ENCODE measurements around the gene GVQW3. TPM values are rescaled to one million over a fixed set of nuclear protein-coding genes. Genes with fewer than 3 reads are reported as not detected.

GVQW3 gene
- polyA plus RNA-seq, 3 donors: 10.9 to 15.9 (median 13.8) TPM

- DNase-seq (ENCODE audit: extremely low read depth in 1 of 11, low read depth in 9 of 11, low spot score in 4 of 11): no peak
Observed at GRCh38 chr11:76424379-76424778, 43.3 kb downstream of the GVQW3 start.

GRCh38 chr11:76424891-76425290 is 43.8 kb downstream of the GVQW3 start:
- no peak for DNase-seq (ENCODE audit: extremely low read depth in 1 of 11, low read depth in 9 of 11, low spot score in 4 of 11)

GRCh38 chr11:76426660-76427059 is 45.5 kb downstream of the GVQW3 start:
- no peak for DNase-seq (ENCODE audit: extremely low read depth in 1 of 11, low read depth in 9 of 11, low spot score in 4 of 11)

- DNase-seq (ENCODE audit: extremely low read depth in 1 of 11, low read depth in 9 of 11, low spot score in 4 of 11): no peak
Observed at GRCh38 chr11:76436020-76436419, 54.9 kb downstream of the GVQW3 start.

GRCh38 chr11:76443268-76443980 is 62.3 kb downstream of the GVQW3 start:
- DNase-seq (ENCODE audit: extremely low read depth in 1 of 11, low read depth in 9 of 11, low spot score in 4 of 11): peak in 1 of 11 donors; percentile 25

- DNase-seq (ENCODE audit: extremely low read depth in 1 of 11, low read depth in 9 of 11, low spot score in 4 of 11): no peak
Observed at GRCh38 chr11:76444065-76444383, 62.9 kb downstream of the GVQW3 start.

GRCh38 chr11:76444384-76445120 is 63.4 kb downstream of the GVQW3 start, which contains the start of gene EMSY:
Gene EMSY, plus strand, starts transcription at chr11:76445018. Its CDS starts 1,921 bp downstream, at chr11:76446939.
- peak; percentile 92 to 99 (median 98) for DNase-seq (ENCODE audit: extremely low read depth in 1 of 11, low read depth in 9 of 11, low spot score in 4 of 11)

GRCh38 chr11:76445121-76446084 is 64.3 kb downstream of the GVQW3 start:
- peak; percentile 60 to 88 (median 74) for DNase-seq (ENCODE audit: extremely low read depth in 1 of 11, low read depth in 9 of 11, low spot score in 4 of 11)

GRCh38 chr11:76448506-76448905 is 67.4 kb downstream of the GVQW3 start:
- DNase-seq (ENCODE audit: extremely low read depth in 1 of 11, low read depth in 9 of 11, low spot score in 4 of 11): no peak

- no peak for DNase-seq (ENCODE audit: extremely low read depth in 1 of 11, low read depth in 9 of 11, low spot score in 4 of 11)
Observed at GRCh38 chr11:76453248-76453647, 72.1 kb downstream of the GVQW3 start.

- DNase-seq (ENCODE audit: extremely low read depth in 1 of 11, low read depth in 9 of 11, low spot score in 4 of 11): peak in 7 of 11 donors; percentile 38 to 79 (median 57)
Observed at GRCh38 chr11:76455331-76455730, 74.2 kb downstream of the GVQW3 start.

- no peak for DNase-seq (ENCODE audit: extremely low read depth in 1 of 11, low read depth in 9 of 11, low spot score in 4 of 11)
Observed at GRCh38 chr11:76455931-76456330, 74.8 kb downstream of the GVQW3 start.

- peak in 1 of 11 donors; percentile 30 for DNase-seq (ENCODE audit: extremely low read depth in 1 of 11, low read depth in 9 of 11, low spot score in 4 of 11)
Observed at GRCh38 chr11:76456571-76456970, 75.4 kb downstream of the GVQW3 start.

Other genes with a start within 250 kb of the GVQW3 start
- 10 to 100 TPM in 2 of 3 donors, 1 to 10 TPM in 1; 9.5 to 20.4 (median 18.4) TPM for gene WNT11, start 174.8 kb upstream of the GVQW3 start, polyA plus RNA-seq (ENCODE audit: insufficient read length in 3 of 3)
- gene THAP12, start 191 bp upstream of the GVQW3 start, polyA plus RNA-seq (ENCODE audit: insufficient read length in 3 of 3): 10 to 100 TPM; 70.2 to 91.9 (median 79.1) TPM
- gene EMSY, start 63.7 kb downstream of the GVQW3 start, polyA plus RNA-seq (ENCODE audit: insufficient read length in 3 of 3): 10 to 100 TPM; 26.6 to 35.9 (median 32.7) TPM